ENCODE results near the gene SLC29A3. TPM values are rescaled to one million over a fixed set of nuclear protein-coding genes. Genes with fewer than 3 reads are reported as not detected.

Gene SLC29A3
- total and polyA plus RNA-seq, 2 of the 8 experiments (the other 6 are each of a cell fraction or from before 2014, with no cell fraction given) = 14.0 to 24.6 TPM

GRCh38 chr10:71396711-71397295 lies 77.7 kb downstream of the SLC29A3 start, which contains the start of gene CDH23:
Gene CDH23 (plus strand): TSS chr10:71396920. CDS start chr10:71439832, 42,912 bp downstream.
- Histone ChIP-seq H4K91ac (replicated peaks; ENCODE audit: insufficient read length, low read length) (no peak within 1 kb of the TSS), H3K23me2 (ENCODE audit: low read depth, low read length) (peaks cover 14% of the 10 kb centered on the region; the same call in 1 of the 2 replicates), H2BK5ac (ENCODE audit: low read depth, low read length) (peak within 1 kb of the TSS; percentile 24; the same call in 1 of the 2 replicates), H3K4me1 (replicated peaks in 1 of 4; ENCODE audit: control insufficient read depth in 3 of 4, insufficient read depth in 4 of 4, low read length in 3 of 4) (peaks cover 0 to 18% (median 10%) of the 10 kb centered on the region in 4 experiments; a peak in 6 of 7 replicates), H3K14ac (ENCODE audit: insufficient read length) (no peak within 1 kb of the TSS), H3K79me2 (ENCODE audit: control insufficient read depth in 1 of 2, insufficient read depth in 2 of 2, low read length in 2 of 2) (no peaks in the 10 kb centered on the region), H3K27ac (ENCODE audit: low read depth, low read length) (no peak within 1 kb of the TSS), H3K56ac (replicated peaks; ENCODE audit: insufficient read length, low read depth, low read length) (no peak within 1 kb of the TSS), H3K4me3 (ENCODE audit: extremely low read depth in 1 of 4, insufficient read depth in 2 of 4, low read depth in 3 of 4, low read length in 4 of 4) (peak within 1 kb of the TSS; percentile 55 to 86 (median 64)), H3K4me2 (ENCODE audit: insufficient read depth in 1 of 2, low read depth in 2 of 2, low read length in 2 of 2) (peak within 1 kb of the TSS; percentile 63 to 93), H3K36me3 (ENCODE audit: control insufficient read depth in 2 of 4, insufficient read depth in 4 of 4, low read length in 3 of 4) (no peaks in the 10 kb centered on the region), H3K27me3 (replicated peaks in 1 of 4; ENCODE audit: control insufficient read depth in 3 of 4, extremely low read depth in 1 of 4, insufficient read depth in 3 of 4, low read length in 3 of 4) (peaks cover 15 to 48% (median 37%) of the 10 kb centered on the region in 4 experiments), H2BK120ac (replicated peaks; ENCODE audit: low read depth, low read length) (no peak within 1 kb of the TSS), H3K23ac (ENCODE audit: insufficient read length) (no peak within 1 kb of the TSS), H2AK5ac (ENCODE audit: low read depth, low read length) (no peak within 1 kb of the TSS), H2BK20ac (ENCODE audit: low read length) (no peak within 1 kb of the TSS), H2BK15ac (ENCODE audit: low read length) (peak within 1 kb of the TSS; percentile 12; the same call in 1 of the 2 replicates), H3K4ac (replicated peaks; ENCODE audit: insufficient read length, low read depth, low read length) (no peak within 1 kb of the TSS), H2AFZ (ENCODE audit: low read length) (peak within 1 kb of the TSS; percentile 47; the same call in 1 of the 2 replicates), H4K20me1 (replicated peaks in 1 of 2; ENCODE audit: control insufficient read depth in 1 of 2, insufficient read depth in 2 of 2, low read length in 2 of 2) (peaks cover 0 to 15% of the 10 kb centered on the region in 2 experiments), H3K9me3 (ENCODE audit: insufficient read depth in 2 of 2, low read depth in 1 of 2, low read length in 1 of 2) (no peaks in the 10 kb centered on the region), H3K9ac (replicated peaks in 1 of 4; ENCODE audit: extremely low read depth in 1 of 4, low read depth in 3 of 4, low read length in 3 of 4) (peak within 1 kb of the TSS in 2 of 4 experiments; percentile 48 to 60; a peak in 3 of 7 replicates), H4K8ac (ENCODE audit: extremely low read depth, insufficient read depth, low read length) (peak within 1 kb of the TSS; percentile 88), H4K5ac (ENCODE audit: insufficient read length, low read depth, low read length) (peak within 1 kb of the TSS; percentile 51), H2BK12ac (ENCODE audit: low read depth, low read length) (peak within 1 kb of the TSS; percentile 80; the same call in 1 of the 2 replicates), H3K18ac (ENCODE audit: extremely low read depth, low read length) (peak within 1 kb of the TSS; percentile 97), H3K79me1 (ENCODE audit: low read depth, low read length) (no peaks in the 10 kb centered on the region)
- ChIA-PET CTCF (ENCODE audit: partially characterized antibody) (interaction anchor here (0.5 to 7.6 kb wide), 57 partner anchors 8 to 370 kb away, joined by 3 to 74 read pairs (median 5); partner anchors contain the start of gene SLC29A3), POLR2A (ENCODE audit: partially characterized antibody) (interaction anchor here (0.9 to 1.2 kb wide), 3 partner anchors 11 to 154 kb away, joined by 3 read pairs; no protein-coding TSS in a partner anchor)
- DNase-seq (ENCODE audit: low read depth in 1 of 2, low spot score in 2 of 2) (peak in 1 of 2 experiments; percentile 70), FAIRE-seq (no peak)
- WGBS, 2 experiments (ENCODE audit: extremely low coverage in 1 of 2, insufficient coverage in 1 of 2, insufficient read length in 1 of 2, insufficient replicate concordance in 2 of 2, low coverage in 1 of 2, low lambda C conversion rate in 2 of 2, missing lambda C conversion rate in 1 of 2) = 1% methylated on average over 16 of the region's 91 CpGs; no CpG with 5 or more reads in 1 of the 2 experiments
- TF ChIP-seq ASH2L (IDR thresholded peaks at IDR 0.05; ENCODE audit: low read length) (peak; percentile 44), YY1 (IDR thresholded peaks at IDR 0.05; ENCODE audit: low read depth, low read length) (no peak), BACH1 (IDR thresholded peaks at IDR 0.05; ENCODE audit: low read length) (no peak), MAX (IDR thresholded peaks at IDR 0.05) (peak; percentile 42; the same call in 1 of the 2 replicates), CHD2 (IDR thresholded peaks at IDR 0.05; ENCODE audit: low read length) (no peak)
- TF ChIP-seq, protein P1, sequence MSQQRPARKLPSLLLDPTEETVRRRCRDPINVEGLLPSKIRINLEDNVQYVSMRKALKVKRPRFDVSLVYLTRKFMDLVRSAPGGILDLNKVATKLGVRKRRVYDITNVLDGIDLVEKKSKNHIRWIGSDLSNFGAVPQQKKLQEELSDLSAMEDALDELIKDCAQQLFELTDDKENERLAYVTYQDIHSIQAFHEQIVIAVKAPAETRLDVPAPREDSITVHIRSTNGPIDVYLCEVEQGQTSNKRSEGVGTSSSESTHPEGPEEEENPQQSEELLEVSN (IDR thresholded peaks at IDR 0.05) = peak; percentile 65; the same call in 1 of the 2 replicates
- TF ChIP-seq, protein P2, sequence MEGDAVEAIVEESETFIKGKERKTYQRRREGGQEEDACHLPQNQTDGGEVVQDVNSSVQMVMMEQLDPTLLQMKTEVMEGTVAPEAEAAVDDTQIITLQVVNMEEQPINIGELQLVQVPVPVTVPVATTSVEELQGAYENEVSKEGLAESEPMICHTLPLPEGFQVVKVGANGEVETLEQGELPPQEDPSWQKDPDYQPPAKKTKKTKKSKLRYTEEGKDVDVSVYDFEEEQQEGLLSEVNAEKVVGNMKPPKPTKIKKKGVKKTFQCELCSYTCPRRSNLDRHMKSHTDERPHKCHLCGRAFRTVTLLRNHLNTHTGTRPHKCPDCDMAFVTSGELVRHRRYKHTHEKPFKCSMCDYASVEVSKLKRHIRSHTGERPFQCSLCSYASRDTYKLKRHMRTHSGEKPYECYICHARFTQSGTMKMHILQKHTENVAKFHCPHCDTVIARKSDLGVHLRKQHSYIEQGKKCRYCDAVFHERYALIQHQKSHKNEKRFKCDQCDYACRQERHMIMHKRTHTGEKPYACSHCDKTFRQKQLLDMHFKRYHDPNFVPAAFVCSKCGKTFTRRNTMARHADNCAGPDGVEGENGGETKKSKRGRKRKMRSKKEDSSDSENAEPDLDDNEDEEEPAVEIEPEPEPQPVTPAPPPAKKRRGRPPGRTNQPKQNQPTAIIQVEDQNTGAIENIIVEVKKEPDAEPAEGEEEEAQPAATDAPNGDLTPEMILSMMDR (IDR thresholded peaks at IDR 0.05; ENCODE audit: control extremely low read depth in 1 of 3, insufficient read depth in 1 of 3, low read depth in 1 of 3, low read length in 3 of 3) = no peak
- TF ChIP-seq, protein P3, sequence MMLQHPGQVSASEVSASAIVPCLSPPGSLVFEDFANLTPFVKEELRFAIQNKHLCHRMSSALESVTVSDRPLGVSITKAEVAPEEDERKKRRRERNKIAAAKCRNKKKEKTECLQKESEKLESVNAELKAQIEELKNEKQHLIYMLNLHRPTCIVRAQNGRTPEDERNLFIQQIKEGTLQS (IDR thresholded peaks at IDR 0.05; ENCODE audit: insufficient read depth, low read depth, low read length) = no peak

Data from H1 (cell line).